ENCODE results near the gene KRT33B. TPM values are rescaled to one million over a fixed set of nuclear protein-coding genes. Genes with fewer than 3 reads are reported as not detected.

Gene KRT33B
- total RNA-seq, 4 donors from 2014 or later = not detected

- TF ChIP-seq POLR2AphosphoS5 (IDR thresholded peaks at IDR 0.05) = no peak
- TF ChIP-seq EP300 (IDR thresholded peaks at IDR 0.05) = no peak
- no peak for ATAC-seq
- H3K4me1 ChIP-seq = no peaks in the 10 kb centered on the region
- 80 to 90% methylated on average over 1 to 2 of the region's 6 CpGs for WGBS, 2 donors (ENCODE audit: low coverage in 1 of 2)
- H3K4me3 ChIP-seq = no peak overlapping the region
- H3K36me3 ChIP-seq = no peaks in the 10 kb centered on the region
- H3K9me3 ChIP-seq = no peaks in the 10 kb centered on the region
- no peak overlapping the region for H3K27ac ChIP-seq
- H3K27me3 ChIP-seq = peaks cover 13% of the 10 kb centered on the region
Observed at GRCh38 chr17:41334385-41335305, 35.0 kb downstream of the KRT33B start.

GRCh38 chr17:41333836-41334235 is 35.8 kb downstream of the KRT33B start:
- no peak for ATAC-seq
- TF ChIP-seq EP300 (IDR thresholded peaks at IDR 0.05) (no peak), POLR2AphosphoS5 (IDR thresholded peaks at IDR 0.05) (no peak), CTCF (IDR thresholded peaks at IDR 0.05) (no peak), POLR2A (IDR thresholded peaks at IDR 0.05) (no peak)
- H3K27me3 ChIP-seq = peaks cover 13% of the 10 kb centered on the region
- WGBS, 2 donors (ENCODE audit: low coverage in 1 of 2) = 100% methylated on average over 1 to 2 of the region's 3 CpGs
- H3K27ac ChIP-seq = no peak overlapping the region
- H3K4me3 ChIP-seq = no peak overlapping the region
- H3K4me1 ChIP-seq = no peaks in the 10 kb centered on the region
- H3K36me3 ChIP-seq = no peaks in the 10 kb centered on the region
- no peaks in the 10 kb centered on the region for H3K9me3 ChIP-seq

DNA sequence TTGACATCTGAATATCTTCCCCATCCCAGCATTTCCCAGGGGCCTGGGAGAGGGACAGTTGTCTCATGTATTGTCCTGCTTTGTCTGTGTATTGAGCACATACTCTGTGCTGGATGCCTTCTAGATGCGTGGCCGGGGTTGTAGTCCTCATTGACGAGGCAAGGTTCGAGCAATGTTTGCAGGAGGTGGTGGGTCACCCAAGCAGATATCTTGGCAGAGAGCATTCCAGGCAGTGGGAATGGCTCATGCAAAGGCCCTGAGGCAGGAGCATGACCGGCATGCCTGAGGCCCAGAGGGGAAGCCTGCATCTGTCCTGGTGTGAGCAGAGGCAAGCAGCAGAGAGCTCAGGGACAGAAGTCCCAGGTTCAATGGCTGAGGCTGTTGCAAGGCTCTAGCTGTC is 36.5 kb downstream of the KRT33B start:
- no peak for ATAC-seq
- H3K36me3 ChIP-seq = no peaks in the 10 kb centered on the region
- 92% methylated on average over 2 of the region's 5 CpGs; no CpG with 5 or more reads in 1 of the 2 donors for WGBS, 2 donors (ENCODE audit: low coverage in 1 of 2)
- no peak overlapping the region for H3K27ac ChIP-seq
- no peak for TF ChIP-seq EP300 (IDR thresholded peaks at IDR 0.05)
- TF ChIP-seq CTCF (IDR thresholded peaks at IDR 0.05) = no peak
- TF ChIP-seq POLR2AphosphoS5 (IDR thresholded peaks at IDR 0.05) = no peak
- no peak for TF ChIP-seq POLR2A (IDR thresholded peaks at IDR 0.05)
- no peaks in the 10 kb centered on the region for H3K4me1 ChIP-seq
- H3K9me3 ChIP-seq = no peaks in the 10 kb centered on the region
- H3K4me3 ChIP-seq = no peak overlapping the region
- peaks cover 13% of the 10 kb centered on the region for H3K27me3 ChIP-seq

DNA sequence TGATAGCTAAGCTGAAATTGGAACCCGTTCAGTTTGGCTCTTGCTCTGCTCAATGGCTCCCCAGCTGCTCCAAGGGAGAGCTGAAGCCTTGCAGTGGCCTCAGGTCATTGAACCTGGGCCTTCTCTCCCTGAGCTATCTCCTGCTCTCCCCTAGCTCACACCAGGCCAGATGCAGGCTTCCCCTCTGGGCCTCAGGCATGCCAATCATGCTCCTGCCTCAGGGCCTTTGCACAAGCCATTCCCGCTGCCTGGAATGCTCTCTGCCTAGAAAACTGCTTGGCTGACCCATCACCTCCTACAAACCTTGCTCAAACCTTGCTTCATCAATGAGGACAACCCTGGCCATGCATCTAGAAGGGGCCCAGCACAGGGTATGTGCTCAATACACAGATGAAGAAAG is 37.4 kb downstream of the KRT33B start:
- ATAC-seq = no peak
- no peaks in the 10 kb centered on the region for H3K4me1 ChIP-seq
- peaks cover 13% of the 10 kb centered on the region for H3K27me3 ChIP-seq
- H3K27ac ChIP-seq = no peak overlapping the region
- no peak for TF ChIP-seq POLR2A (IDR thresholded peaks at IDR 0.05)
- TF ChIP-seq CTCF (IDR thresholded peaks at IDR 0.05) = no peak
- TF ChIP-seq EP300 (IDR thresholded peaks at IDR 0.05) = no peak
- TF ChIP-seq POLR2AphosphoS5 (IDR thresholded peaks at IDR 0.05) = no peak
- WGBS, 2 donors (ENCODE audit: low coverage in 1 of 2) = no CpG with 5 or more reads among the region's 2 CpGs
- H3K9me3 ChIP-seq = no peaks in the 10 kb centered on the region
- no peak overlapping the region for H3K4me3 ChIP-seq
- no peaks in the 10 kb centered on the region for H3K36me3 ChIP-seq

DNA sequence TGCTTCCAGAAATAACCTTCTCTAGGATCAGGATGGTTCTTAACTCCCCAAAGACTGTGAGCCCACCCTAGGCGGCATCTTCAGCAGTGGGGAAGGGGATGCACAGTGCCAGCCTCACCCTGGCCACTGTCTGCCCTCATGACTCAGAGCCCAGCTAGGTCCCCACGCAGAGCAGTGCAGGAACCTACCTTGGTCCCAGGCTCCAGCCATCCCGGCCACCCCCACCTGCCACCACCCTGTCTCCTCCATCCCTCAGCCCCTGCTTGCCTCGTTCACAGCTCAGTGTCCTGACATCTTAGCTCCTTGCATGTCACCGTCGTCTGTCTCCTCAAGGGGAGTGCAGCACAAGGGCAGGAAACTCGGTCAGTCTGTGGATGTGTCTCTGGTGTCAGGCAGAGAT is 38.0 kb downstream of the KRT33B start:
- Histone ChIP-seq H3K36me3 (no peaks in the 10 kb centered on the region), H3K27ac (no peak overlapping the region), H3K27me3 (peaks cover 13% of the 10 kb centered on the region), H3K9me3 (no peaks in the 10 kb centered on the region), H3K4me3 (no peak overlapping the region), H3K4me1 (no peaks in the 10 kb centered on the region)
- TF ChIP-seq POLR2AphosphoS5 (IDR thresholded peaks at IDR 0.05) = no peak
- no peak for TF ChIP-seq POLR2A (IDR thresholded peaks at IDR 0.05)
- TF ChIP-seq EP300 (IDR thresholded peaks at IDR 0.05) = no peak
- no peak for TF ChIP-seq CTCF (IDR thresholded peaks at IDR 0.05)
- ATAC-seq = no peak
- 39% methylated on average over 3 of the region's 7 CpGs; no CpG with 5 or more reads in 1 of the 2 donors for WGBS, 2 donors (ENCODE audit: low coverage in 1 of 2)
